GM19328 (cell line): ENCODE measurements around the gene SDK1.

Experiments
- ATAC-seq: cut with Tn5 transposase; IDR thresholded peaks from one replicate; pipeline ENCODE4 v1.9.1; 2021; ENCODE audit warnings: mild to moderate bottlenecking, moderate library complexity; ENCODE audit not compliant: unreplicated experiment

Gene SDK1

DNA sequence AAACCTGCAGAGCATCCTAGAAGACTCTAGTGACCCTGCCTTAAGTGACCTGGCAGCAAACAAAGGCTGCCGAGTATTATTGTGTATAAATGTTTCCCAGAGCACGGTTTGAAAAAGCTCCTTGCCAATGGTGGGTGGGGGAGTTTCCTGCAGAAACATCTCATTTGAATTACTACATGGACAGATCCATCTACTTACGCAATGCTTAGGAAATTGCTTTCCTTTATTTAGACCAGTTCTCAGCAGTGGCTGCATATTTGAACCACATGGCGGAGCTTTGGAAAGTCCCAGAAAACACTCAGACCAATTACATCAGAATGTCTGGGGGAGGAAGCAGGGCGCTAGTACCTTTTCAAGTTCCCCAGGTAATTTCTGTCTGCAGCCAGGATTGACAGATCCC lies 560.9 kb downstream of the SDK1 start:
- no peak for ATAC-seq

DNA sequence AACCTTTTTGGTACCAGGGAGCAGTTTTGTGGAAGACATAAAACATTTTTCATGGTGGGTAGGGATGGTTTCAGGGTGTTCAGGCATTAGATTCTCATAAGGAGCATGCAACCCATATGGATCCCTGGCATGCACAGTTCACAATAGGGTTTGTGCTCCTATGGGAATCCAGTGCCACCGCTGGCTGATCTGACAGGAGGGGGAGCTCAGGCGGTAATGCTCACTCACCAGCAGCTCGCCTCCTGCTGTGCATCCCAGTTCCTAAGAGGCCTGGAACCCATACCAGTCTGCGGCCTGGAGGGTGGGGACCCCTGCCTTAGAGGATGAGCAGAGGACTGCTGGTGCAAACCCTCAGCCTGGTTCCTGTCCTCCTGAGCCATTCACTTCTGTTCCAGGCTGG lies 561.7 kb downstream of the SDK1 start:
- no peak for ATAC-seq

DNA sequence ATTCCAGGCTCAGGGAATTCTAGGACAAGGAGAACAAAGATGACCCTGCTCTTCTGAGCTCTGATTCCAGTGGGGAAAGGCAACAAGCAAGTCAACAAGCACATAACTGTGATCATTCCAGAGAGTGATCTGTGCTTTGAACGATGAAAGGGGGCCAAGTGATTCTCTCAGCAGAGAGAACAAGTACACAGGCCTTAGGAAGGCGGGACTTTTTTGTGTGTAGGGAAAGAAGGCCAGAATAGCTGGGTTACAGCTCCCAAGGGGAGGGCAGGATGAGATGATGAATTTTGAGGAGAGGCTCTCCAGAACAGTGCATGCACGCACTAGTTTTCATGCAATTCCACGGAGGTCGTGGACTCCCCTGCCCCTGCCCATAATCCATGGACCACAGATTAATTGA lies 565.2 kb downstream of the SDK1 start:
- ATAC-seq: no peak

DNA sequence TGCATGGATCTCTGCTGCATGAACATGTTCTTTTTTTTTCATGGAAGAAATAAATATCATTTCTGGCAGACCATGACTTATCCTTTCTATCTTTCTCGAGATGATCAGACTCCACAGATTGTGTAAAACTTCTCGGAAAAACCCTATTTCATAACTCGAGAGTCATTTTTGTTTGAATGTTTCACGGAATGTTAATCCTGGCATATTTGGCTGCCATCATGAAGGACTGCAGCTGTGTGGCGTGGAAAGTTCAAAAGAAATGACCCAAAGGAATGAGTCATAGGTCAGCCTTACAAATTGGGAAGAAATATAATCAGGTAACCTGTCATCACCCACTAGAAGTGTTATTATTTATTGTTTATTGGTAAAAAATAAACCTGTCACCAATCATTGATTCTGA lies 566.8 kb downstream of the SDK1 start:
- ATAC-seq: no peak

DNA sequence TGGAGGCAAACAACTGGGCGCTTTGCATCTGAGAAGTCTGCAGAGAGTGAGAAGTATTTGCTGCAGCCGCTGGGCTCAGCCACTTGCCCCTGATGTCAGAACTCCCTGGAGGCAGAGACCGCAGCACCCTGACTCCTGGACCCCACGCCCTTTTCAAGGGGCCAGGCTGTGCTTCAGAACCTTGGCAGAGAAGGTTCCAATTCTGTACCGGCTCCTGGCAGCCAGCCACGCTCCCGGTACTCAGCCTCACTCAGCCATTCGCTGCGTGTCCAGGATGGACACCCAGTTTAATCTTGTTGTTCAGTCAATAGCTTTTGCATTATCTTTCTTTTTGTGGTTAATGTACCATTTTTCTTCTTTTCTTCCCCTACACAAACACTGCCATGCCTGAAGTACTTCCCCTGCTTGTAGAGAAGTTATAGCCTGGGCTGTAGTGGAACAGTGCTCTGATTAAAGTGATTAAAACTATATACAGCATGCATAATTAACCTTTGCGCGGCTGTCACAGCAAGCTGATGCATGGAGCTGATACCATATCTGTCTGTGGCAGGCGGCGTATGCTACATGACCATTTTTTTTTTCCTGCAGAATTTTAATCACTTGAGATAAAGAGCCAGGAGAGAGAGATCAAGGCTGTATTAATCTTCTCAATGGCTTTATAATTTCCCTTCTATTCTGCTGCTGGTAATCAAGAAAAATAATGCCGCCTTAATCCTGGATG lies 578.5 kb downstream of the SDK1 start:
- no peak for ATAC-seq

DNA sequence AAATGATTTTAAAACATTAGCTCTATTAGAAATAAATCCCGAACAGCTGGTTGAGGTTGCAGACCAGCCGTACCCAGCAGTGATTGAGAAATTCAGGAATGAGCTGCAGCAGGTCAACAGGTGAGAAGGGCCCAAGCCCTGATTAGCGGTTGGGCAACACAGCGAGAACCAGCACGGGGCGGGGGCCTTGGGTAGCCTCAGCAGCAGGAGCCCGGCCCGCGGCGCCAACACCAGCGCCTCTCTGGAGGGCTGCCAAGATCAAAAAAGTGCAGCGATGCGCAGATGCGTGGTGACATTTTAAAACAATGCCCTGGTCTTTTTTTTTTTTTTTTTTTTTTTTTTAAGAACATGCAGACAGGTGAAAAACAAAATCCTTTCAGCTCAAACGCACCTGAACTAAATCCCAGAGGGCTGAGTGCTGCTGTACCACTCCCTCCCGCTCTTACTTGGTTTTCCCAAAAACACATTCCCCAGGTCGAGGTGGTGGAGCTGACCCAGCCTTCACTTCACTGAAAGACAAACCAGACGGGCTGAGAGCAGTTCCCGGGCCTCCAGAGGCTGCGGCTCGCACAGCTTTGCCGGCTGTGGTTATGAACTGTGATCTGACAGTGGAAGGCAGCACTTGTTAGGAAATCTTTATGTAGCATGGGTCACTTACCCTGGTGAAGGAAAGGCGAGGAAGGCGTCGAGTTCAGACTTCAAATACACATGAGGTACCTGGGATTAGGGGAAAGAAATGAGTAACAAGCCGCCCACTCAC lies 579.4 kb downstream of the SDK1 start:
- ATAC-seq: no peak

DNA sequence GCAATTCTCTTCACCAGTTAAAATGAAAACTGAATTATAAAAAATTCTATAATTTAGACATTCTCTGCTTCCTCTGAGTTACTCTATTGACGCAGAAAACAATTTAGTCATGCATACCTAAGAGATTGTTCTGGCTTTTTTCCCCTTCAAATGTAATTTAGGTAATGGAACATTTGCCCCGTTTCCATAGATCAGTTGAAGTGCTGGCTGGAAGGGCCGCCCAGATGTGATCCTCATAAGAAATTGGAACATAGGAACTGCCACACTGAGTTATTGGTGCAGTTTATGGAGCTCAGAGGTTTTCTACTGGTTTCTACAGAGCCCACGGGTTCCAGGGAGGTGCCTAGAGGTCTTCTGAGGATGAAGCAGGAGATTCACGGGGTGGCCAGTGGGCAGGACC lies 581.7 kb downstream of the SDK1 start:
- no peak for ATAC-seq

DNA sequence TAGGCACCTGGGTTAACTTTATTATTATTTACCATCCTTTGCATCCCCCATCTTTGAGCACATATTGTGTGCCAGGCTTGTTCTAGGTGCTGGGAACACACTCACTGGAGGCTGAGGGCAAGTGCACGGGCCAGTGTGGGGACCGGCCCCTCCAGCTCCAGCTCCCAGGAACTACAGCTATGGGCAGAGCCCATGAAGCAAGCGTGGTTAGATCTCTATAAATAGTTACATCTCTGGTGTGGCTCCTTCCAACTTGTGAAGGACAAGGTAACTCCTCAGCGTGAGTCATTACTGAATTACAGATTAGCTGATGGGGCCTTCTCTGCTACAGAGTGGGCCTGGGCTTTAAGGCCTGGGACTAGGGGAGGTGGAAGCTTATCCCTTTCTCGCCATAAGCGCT lies 583.5 kb downstream of the SDK1 start:
- no peak for ATAC-seq

DNA sequence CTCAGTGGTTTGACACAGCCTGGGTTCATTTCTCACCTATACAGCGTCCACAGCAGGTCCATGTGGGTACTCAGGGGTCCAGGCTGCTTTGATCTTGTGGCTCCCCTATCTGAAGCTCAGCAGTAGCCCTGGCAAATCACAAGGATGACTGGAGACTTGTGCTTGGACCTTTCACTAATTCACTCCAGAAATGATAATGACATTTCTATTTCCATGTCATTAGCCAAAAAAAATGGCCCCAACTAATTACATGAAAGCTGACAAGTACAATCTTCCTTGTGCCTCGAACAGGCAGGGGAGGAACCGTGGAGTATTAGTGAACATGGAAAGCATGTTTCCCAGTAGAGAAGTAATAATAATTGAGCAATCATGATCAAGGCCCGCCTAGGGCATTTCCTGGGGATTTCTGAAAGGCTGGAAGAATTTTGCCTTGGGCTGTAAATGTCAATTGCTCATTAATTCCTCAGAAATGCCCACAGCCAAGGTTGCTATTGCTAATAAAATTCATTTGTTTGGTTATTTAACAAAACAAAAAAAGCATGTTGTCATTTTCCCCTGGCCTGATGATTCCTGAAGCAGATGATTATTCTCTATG lies 586.1 kb downstream of the SDK1 start:
- no peak for ATAC-seq

DNA sequence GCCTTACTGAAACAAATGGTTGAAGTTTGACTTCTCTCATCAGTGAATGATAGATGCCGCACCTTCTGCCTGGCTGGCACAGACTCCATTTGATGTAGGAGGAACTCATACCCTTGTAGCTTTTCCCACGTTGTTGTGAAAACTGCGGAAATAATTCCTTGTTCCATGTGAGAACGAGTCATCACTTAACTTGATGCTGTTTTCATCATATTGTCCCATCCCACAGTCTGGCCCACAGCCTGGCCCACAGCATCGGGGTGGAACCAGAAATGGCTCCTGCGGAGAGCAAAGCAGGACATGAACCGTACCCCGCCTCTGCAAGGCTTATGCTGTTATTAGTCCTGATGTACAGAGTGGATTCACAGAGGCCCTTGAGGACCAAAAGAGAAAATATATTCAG lies 587.0 kb downstream of the SDK1 start:
- ATAC-seq: no peak

DNA sequence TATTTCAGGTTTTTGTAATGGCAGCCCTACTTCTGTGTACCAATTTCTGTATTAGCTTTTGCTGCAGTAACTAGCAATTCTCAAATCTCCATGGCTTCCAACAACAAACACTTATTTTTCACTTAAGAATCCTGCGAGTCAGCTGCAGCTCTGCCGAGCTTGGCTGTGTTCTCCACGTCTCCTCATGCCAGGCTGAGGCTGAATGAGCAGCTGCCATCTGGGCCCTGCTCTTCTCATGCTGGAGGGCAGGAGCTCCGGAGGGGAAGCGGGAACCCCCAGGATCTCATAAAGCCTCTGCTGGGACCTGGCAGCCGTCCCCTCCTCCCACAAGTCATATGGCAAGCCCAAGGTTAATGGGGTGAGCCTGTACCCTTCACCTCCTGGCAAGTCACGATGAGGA lies 591.1 kb downstream of the SDK1 start:
- no peak for ATAC-seq

DNA sequence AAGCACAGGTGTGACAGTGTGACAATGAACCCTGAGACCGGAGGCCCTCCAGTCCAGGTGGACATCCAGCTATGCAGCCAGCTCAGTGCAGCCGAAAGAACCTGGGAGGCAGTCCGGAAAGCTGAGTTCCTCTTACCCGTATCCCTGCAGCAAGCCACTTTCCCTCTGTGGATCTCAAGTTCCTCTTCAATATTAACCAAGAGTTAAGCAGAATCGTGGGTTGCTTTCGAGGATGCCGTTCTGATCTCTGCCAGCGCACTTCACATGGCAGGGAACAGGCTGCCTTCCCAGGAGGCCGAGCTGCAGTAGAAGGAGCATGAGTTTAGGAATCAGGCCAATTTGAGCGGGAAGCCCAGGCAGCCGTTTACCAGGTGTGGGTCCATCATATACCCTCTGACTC lies 591.6 kb downstream of the SDK1 start:
- no peak for ATAC-seq

DNA sequence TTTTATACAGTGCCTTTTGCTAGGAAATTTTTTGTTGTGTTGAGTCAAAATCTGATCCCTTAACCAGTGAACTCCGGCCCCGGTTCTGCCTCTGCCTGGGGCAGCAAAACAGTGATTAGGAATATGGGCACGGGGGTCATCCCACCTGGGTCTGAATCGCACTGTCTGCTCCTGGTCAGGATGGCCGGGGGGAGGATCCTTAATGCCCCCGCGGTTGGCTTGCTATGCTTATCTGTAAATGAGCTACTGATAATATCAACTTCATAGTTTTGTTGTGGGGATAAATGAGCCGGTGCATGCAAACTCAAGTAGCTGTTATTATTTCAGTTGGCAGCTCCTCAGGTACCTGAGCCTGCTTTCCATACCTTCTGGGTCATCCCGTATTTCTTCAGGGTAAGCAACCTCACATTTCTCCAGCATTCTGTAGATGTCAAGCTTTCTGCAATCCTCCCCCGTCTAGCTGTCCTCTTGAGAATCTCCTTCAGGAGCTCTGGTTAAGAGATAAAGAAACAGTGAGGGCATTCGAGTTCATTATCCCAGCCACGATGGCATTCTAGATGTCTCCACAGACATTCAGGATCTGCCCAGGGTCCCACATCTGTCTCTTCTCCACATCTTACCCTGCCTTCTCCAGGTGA lies 592.2 kb downstream of the SDK1 start:
- no peak for ATAC-seq

DNA sequence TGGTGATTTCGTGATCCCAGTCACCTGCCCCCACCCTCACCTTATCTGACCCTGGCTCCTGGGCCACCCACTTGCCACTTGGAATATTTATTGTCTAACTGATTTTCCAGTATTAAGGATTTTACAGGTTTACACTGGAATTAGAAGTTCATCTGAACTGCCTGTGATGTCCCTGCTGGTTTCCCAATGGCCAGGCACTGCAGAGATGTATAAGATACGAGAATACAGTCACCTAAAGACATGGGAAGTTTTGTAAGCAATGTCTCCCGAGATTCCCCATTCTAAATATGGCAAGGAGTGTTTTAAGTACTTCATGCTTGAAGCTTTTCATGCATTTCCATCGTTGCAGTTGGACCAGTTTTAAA lies 592.7 kb downstream of the SDK1 start:
- ATAC-seq: no peak

DNA sequence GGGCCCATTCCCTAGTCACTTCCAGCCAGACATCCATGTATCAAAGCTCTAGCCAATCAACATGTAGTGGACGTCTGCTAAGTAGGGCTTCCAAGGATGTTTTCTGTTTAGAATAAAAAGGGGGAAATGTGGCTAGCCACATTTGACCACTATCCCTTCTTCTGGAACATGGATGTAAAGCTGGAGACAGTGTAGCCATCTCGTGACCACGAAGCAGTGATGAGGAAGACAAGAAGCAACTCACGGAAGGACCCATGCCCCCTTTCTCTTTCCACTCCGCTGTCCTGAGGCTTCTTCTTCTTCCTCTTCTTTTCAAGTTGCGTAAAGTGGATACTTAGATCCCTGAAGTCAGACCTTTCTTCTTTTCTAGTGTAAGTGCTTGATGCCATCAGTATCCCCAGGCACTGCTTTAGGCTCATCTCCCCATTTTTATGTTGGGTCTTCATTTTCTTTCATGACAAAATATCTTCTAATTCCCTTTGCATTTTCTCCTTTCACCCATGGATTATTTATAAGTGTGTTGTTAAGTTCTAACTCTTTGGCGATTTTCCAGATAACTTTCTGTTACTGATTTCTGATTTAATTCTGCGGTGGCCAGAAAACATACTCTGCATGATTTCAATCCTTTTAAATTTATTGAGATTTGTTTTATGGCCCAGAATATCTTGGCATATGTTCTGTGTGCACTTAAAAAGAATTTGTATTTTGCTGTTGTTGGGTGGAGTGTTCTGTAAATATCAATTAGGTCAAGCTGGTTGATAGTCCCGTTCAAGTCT lies 594.5 kb downstream of the SDK1 start:
- ATAC-seq: no peak

DNA sequence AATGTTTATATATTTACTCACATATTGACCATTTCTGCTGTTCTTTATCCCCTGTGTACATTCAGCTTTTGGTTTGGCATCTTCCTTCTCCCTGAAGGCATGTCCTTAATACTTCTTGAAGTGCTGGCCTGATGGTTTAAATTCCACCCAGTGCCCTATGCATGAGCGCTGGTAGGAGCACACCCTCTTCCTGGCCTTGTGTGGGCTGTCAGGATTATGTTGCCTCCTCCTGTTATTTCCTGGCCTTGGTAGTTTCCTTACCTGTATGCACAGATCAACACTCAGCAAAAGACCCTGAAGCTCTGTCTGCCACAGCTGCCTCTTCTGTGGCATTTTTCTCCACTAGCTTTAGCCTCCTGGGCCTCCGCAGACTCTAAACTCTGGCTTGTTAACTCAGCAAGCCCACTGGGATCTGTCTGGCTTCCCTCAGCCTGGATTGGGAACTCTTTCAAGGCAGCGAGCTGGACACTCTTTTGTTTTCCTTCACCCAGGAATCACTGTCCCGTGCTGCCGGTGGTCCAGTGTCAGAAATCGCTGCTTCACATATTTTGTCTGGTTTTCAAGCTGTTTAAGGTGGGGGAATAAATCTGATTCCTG lies 595.2 kb downstream of the SDK1 start:
- no peak for ATAC-seq

DNA sequence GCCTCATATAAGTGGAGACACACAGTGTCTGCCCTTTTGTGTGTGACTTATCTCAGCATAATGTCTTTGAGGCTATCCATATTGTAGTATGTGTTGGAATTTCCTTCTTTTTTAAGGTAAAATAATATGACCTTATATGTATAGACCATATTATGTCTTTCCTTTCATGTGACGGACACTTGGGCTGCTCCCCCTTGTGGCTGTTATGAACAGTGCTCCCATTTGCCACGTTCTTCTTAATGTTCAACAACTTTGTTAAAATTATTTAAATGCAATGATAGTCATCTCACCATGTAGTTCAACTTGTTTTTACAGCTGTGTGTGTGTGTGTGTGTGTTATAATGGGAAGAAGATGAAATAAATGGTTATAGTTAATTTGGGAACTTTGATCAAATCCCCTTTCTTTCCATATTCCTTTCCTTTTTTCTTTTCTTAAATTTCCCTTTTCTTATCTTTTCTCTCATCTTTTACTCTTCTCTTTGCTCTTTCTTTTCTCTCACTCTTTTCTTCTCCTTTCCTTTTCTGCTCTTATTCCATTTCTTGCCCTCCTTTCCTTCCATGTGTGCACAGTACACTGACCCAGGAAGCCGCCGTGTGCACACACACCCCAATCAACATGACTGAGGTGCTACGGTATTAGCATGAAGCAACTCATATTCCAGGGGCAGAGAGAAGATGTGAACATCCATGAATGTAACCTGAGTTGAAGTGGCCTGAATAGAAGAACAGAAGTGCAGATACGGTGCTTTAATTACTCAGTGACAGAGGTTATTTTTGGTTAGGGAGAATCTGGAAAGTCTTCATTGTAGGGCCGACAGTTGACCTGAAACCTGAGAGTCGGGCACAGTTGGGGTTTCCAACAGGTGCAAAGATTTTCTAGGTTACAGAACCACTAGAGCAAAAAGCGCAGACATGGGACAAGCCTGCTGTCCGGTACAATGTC lies 596.6 kb downstream of the SDK1 start:
- ATAC-seq: no peak

DNA sequence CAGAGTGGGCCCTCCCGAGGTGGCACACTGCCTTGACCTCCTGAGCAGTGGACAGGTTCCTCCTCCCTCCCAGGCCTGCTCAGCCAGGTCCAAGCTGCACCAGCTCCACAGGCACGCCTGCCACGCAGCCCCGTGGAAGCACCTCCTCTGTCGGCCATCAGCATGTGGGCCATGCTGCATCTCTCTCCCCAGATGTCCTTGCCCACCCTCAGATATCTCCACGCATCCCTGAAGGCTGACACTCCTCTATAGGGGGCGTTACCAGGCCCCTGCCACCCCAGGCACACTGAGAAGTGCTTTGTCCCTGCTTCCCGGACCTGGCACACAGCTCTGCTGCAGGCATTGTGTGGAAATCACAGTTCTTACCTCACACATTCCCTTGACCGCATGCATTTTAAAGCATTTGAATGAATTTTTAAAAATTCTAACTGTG lies 598.5 kb downstream of the SDK1 start:
- no peak for ATAC-seq

DNA sequence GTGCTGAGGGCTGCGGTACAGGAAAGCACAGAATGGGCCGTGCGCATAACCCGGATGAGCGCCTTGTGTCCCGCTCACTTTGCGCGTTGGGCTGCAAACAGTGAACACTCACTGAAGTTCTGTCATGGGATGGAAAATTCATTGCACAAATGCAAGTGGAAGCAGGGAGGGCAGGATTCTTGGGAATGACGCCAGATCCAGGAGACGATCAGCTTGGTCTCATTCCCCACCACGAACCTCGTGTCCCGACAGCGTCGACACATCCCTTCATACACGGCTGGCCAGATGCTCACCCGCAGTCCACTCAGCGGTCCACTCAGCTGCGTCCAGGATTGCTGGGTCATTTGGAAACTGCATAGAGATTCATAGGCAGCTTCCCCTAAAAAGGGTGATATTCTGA lies 607.1 kb downstream of the SDK1 start:
- ATAC-seq: no peak

DNA sequence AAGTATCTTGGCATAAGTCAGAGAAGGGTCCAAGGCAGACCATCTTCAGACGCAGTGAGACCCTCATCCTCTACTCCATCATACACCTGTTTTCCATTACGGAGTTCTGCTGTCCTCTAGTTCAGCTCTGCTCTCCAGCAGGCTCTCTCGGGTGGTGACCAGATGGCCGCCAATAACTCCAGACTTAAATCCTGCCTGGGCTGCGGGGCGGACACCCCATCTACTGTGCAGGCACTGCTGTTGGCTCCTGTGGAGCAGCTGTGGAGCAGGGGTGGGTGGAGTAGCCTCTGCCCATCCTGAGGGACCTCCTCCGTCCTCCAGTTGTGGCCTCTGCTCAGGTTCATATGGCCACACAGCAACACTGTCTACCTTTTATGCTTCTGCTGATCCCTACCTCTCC lies 608.1 kb downstream of the SDK1 start:
- ATAC-seq: no peak
